ENCODE data around the gene CFAP46.

DNA sequence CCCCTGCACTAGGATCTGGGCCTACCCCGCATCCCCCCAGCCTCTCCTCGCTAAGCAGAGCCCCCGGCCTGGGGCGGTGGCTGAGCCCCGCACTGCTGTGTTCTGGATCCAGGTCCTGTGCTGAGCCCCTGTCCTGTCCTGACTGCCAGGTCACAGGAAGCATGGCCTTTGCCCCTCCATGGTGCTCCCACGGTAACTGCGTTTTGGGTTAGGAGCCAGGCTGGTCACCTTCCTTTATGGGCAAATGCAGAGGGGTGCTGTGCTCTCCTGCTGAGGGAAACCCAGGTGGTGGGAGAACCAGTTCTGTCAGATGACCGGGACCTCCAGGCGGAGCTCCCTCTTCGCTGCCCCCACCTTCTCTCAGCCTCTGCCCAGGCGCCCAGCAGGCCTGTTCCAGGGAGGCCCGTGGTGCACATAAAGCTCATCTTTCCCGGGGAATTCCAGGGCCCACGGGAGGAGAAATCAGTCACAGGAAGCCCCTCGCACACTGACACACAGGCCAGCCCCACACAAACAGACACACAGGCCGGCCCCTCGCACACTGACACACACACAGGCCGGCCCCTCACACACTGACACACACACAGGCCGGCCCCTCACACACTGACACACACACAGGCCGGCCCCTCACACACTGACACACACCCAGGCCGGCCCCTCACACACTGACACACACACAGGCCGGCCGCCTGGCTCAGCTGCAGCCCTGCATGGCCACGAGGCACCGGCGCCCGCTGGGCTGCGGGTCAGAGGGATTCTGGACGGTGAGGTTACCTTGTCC, 75.6 kb downstream of the CFAP46 start:
- TF ChIP-seq, protein P1, sequence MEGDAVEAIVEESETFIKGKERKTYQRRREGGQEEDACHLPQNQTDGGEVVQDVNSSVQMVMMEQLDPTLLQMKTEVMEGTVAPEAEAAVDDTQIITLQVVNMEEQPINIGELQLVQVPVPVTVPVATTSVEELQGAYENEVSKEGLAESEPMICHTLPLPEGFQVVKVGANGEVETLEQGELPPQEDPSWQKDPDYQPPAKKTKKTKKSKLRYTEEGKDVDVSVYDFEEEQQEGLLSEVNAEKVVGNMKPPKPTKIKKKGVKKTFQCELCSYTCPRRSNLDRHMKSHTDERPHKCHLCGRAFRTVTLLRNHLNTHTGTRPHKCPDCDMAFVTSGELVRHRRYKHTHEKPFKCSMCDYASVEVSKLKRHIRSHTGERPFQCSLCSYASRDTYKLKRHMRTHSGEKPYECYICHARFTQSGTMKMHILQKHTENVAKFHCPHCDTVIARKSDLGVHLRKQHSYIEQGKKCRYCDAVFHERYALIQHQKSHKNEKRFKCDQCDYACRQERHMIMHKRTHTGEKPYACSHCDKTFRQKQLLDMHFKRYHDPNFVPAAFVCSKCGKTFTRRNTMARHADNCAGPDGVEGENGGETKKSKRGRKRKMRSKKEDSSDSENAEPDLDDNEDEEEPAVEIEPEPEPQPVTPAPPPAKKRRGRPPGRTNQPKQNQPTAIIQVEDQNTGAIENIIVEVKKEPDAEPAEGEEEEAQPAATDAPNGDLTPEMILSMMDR (conservative IDR thresholded peaks at IDR 0.05; ENCODE audit: low read length), result no peak
- no peak for TF ChIP-seq EZH2phosphoT487 (IDR thresholded peaks at IDR 0.05; ENCODE audit: borderline replicate concordance)
